NOMO-1 treated with dmso at 0.1 percent for 144 hours (cell line): Measurements from ENCODE around the gene BICD1.
"Not testable (repeated sequence)": the region's sequence is repeated elsewhere in the genome, so short reads cannot be mapped to it uniquely, and the experiment has no call there.

ENCODE experiments used
- DNase-seq: peaks from one replicate; lab custom pipeline; 2025; ENCODE audit not compliant: unreplicated experiment; lab: John Stamatoyannopoulos, UW

BICD1 gene

DNA sequence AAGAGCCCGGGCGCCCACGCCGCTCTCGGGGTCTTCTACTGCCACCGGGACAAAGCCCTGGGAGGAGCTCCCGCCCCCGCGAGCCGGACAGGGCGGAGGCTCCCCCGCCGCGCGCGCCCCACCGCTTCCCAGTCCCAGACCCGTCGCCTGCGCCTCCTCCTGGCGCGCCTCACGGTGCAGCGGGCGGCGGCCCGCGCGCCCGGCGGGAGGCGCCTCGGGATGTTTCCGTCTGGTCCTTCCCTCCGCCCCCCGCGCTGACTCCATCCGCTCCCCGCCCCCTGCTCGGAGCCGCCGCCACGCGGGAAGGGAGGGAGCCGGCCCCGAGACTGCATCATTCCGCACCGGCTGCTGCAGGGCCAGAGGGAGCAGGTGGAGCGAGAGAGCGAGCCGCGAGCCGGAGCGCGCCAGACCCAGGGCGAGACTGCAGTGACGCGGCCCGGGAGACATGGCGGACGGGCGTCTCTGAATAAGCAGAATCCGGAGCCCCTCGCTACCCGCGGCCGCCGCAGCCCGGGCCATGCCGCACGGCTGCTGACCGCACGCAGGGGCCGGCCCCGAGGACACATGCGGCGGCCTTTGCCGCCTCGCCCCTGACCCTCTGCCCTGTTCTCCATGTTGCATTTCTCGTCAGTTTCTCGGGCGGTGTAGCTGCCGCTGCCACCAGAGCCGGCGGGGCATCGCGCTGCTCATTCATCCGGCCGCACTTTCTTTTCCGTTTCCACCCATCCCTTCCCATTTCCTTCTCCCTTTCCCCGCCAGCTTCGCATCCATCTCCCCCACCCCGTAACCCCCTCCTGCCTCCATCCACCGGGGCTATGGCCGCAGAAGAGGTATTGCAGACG is at the start of gene BICD1:
BICD1 (plus strand) TSS at position 331 of the 842 bp plus-strand sequence; CDS start at position 816, 485 bp downstream.
- DNase-seq: peak; percentile 66

DNA sequence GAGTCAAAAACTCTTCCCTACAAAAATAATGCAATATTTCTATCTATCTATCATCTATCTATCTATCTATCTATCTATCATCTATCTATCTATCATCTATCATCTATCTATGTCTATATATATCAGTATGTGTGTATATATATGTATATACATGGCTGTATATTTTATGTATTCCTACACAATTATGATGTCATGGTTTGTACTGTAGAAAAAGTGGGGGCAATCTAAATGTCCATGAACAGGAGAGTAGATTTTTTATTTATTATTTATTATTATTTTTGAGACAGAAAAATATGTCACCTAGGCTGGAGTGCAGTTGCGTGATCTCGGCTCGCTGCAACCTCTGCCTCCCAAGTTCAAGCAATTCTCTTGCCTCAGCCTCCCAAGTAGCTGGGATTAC is 45.6 kb upstream of the BICD1 start:
- DNase-seq: no peak

DNA sequence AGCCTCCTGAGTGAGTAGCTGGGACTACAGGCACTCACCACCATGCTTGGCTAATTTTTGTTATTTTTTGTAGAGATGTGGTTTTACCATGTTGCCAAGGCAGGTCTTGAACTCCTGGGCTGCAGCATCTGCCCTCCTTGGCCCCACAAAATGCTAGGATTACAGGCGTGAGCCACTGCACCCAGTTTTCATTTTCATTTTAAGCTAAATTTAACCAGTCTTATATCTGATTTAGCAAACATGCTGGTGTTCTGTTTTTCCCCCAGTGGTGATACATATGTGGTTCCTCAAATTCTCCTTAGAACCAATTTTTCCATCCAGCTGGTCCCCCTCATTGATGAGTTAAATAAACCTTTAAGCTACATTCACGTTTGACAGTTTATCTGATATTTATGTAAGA is 43.8 kb upstream of the BICD1 start:
- no peak for DNase-seq

DNA sequence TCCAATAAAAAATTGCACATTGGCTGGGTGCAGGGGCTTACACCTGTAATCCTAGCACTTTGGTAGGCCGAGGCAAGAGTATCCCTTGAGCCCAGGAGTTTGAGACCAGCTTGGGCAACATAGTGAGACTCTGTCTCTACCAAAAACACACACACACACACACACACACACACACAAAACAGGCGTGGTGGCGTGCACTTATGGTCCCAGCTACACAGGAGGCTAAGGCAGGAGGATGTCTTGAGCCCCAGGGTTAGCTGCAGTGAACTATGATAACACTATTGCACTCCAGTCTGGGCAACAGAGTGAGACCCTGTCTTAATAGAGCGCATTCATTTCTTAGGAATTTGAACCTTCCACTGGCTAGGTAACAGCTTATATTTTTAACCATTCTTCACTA is 42.9 kb upstream of the BICD1 start:
- no peak for DNase-seq

DNA sequence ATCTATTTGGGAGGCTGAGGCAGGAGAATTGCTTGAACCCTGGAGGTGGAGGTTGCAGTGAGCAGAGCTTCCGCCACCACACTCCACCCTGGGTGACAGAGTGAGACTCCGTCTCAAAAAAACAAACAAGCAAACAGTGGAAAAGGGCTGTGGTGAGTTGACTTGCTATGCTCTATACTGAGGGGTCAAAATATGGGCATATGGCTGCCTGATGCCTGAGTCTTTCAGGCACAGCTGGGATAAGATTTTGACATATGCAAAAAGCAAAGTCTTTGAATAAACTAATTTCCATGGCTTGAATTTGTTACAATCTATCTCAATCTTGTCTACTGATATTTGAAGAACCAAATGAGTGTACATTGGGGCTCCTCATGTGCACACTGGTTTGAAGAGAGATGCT is 40.4 kb upstream of the BICD1 start:
- DNase-seq: no peak

DNA sequence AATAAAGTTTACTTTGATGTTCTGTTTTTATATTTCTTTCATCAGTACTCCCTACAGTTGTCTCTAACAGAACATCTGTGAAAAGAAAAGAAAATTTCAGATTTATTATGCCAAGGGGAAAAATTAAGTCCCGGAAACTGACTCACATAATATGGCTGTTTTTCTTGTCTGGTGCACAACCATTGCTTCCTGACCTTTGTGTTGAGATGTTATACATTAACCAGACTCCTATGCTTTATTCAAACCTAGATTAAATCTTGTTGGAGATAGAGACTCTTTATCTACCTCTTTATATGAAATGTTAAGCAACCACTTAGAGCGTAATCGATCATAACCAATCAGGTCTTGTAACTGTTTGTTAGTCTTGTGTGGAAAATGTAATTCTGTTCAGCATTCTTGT is 37.6 kb upstream of the BICD1 start:
- no peak for DNase-seq

DNA sequence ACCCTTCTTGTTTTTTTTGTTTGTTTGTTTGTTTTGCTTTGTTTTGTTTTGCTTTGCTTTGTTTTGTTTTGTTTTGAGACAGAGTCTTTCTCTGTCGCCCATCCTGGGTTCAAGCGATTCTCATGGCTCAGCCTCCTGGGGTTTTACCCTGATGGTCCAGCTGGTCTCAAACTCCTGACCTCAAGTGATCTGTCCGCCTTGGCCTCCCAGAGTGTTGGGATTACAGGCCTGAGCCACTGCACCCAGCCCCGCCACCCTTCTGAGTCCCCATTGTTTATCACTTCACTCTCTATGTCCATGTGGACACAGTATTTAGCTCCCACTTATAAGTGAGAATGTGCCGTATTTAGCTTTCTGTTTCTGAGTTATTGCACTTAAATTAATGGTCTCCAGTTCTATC is 36.9 kb upstream of the BICD1 start:
- no peak for DNase-seq

DNA sequence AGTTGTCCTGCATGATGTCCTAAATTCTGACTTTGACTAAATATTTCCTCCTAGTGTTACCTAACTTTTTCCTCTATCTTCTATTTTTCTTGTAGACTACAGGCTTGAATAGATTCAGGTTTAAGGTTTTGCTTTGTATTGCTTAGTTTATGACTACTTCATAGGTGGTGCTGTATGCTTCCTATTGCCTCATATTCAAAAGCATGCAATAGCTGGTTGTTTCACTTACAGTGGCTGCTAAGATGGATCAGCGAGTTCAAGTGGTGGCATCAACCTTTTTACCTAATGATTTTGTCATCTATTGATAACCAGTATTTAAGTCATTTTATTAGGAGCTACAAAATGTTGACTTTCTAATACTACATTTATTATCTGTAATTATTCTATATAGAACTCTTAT is 36.3 kb upstream of the BICD1 start:
- DNase-seq: no peak

DNA sequence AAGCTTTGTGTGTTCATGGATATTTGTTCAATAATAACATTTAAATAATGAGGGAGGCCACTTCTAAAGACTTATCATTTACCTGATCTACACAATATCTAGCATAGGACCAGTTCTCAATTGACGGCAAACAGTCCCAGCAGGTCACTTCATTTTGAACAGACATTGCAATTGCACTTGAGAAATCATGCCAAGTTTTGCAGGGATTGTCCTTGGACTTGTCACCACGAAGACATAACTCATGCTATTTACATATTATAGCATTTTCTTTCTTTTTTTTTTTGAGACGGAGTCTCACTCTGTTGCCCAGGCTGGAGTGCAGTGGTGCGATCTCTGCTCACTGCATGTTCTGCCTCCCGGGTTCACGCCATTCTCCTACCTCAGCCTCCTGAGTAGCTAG is 34.5 kb upstream of the BICD1 start:
- no peak for DNase-seq

DNA sequence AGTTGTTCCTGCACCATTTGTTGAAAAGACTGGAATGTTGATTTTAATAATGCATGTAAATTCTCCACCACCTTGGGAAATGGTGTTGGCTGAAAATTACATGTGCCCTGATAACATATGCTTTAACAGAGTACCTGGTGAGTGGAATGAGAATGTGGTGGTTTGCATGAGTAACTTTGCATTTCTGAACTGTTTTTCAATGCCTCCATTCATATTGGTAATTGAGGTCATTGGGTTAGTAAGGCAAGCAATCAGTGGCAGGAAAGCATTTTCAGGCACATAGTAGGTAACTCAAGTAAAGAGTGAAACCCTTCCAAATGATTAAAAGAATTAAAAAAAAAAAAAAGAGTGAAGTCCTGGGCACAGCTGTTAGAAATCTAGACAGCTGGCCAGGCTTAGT is 32.2 kb upstream of the BICD1 start:
- DNase-seq: no peak

DNA sequence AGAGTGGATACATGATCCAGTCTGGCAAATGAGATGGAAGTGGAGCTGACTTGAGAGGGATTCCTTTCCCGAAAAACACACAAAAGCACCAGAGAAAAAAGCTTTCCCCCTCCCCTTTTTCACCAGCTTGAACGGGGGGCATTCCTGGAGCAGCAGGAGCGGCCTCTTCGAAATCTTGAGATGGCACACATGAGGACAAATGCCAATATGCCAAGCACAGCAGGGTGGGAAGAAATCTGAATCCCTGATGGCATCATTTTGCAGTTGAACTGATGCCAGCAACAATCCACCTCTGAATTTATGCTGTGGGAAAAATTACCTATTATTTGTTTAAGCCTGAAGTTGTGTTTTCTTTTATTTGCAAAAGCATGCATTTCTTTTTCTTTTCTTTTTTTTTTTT is 29.7 kb upstream of the BICD1 start:
- no peak for DNase-seq

DNA sequence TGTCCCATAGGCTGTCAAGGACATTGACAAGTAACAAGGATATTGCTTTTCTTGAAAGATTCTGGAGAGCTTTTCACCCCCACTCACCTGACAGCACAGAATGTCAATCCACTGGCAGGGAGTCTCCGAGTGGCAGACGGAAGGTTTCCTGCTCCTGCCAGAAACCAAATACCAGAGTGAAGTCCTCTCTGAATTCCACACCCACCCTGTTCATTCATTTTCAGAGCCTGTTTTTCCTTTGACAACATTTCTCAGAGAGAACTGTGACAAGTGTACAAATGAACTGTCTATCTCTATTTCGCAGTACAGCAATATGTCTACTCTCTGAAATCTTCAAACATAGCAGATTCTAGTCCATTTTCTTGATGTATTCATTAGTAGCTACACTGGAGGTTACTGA is 26.2 kb upstream of the BICD1 start:
- no peak for DNase-seq

DNA sequence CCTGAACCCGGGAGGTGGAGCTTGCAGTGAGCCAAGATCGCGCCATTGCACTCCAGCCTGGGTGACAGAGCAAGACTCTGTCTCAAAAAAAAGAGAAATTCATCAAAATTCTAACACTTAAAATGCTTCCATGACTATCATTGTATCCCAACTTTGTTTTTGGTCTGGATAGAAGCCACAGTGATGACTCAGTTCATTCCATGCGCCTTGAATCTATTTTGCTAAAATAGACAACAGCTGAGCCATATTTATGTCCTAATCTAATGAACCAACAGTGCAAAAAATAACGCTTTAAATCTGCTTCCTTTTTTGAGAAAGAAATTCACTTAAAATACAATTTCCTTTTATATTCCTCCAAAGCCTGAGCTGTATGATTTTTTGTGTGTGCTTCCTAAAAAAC is 23.2 kb upstream of the BICD1 start:
- DNase-seq: no peak

DNA sequence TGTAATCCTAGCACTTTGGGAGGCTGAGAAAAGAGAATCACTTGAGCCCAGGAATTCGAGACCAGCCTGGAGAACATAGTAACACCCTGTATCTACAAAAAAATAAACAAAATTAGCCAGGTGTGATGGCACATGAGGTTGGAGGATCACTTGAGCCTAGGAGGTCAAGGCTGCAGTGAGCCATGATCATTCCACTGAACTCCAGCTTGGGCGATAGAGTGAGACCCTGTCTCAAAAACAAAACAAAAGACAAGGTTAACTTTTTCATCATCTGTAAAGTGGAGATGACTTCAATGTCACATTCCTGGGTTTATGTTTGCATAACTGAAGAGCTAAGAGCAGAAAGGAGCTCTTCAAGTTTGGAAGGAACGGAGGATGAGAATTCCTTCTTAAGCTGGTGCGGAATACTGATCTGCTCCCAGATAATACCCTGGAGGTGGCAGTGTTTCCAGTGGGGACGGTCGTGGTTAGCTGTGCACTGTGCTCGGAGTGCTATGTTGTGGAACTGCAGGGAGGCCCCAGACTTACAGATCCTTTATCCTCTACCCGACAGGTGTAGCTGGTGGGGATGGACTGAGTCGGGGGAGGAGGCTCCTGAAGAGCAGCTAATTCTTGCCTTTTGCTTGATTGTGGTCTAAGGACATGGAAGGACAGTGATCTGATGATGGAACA is 22.5 kb upstream of the BICD1 start:
- no peak for DNase-seq

DNA sequence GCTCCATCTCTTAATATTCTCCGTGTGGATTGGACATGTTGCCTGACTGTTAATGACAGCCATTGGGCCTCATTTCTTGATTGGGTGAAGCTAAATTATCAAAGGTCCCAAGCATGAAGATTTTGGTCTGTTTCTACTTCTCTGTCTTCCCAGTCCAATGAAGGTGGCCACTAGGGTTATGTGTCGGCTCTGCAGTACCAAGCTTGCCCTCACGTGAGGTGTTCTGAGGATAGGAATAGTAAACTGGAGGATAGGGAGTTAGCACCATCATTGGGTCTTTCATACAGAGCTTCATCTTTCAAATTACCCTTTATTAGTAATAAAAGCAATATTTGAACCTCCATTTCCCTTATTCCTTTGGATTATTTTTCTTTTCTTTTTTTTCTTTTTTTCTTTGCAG is 21.9 kb upstream of the BICD1 start:
- DNase-seq: no peak

DNA sequence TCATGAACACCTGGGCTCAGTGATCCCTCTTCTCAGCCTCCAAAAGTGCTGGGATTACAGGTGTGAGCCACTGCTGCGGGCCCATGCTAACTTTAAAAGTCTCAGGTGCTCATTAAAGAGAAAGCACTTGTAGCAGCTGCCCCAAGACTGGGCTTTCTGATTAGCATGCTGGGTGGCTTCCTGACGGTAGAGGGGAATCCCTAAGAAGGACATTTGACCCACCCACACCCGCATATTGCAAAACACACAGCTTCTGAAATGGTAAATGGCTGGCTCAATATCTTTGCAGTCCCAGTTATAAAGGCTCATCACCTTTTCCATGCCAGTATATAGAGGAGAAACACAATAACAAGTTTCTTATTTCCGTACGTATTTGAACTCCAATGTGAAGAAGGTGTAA is 19.3 kb upstream of the BICD1 start:
- no peak for DNase-seq

DNA sequence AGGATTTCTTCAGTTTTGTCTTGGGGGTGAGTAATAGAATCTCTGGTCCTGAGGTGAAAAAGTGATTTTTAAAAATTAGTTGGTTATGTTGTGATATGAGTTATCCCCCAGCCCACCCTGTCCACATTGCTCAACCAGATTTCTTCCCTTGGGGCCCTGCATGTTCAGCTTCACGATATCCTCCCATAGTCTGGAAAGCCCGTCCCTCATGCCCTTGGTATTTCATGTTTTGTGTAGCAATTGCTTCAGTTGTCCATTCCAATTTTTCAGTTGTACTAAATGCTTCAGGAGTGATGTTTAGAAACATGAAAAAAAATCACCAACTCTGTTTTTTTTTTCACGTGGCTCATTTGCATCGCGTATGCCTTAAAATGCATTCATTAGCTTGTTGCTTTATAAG is 17.5 kb upstream of the BICD1 start:
- no peak for DNase-seq

DNA sequence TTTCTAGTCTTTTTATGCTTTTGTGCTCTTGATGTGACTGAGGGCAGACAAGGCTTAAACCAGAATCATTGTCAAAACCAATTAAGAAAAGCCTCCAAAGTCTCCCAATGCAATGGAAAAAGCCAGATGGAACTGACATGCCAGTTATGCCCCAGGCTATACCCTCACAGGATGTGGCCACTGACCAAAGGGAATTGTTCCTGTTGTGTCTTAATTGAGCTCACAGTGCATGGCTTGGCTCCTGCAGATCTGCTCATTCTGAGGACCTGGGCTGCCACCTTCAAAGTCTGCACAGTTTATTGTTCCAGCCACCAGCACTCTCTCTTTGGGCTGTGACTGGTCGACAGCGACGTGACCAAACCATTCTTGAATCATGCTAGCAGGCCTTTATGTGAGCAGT is 17.1 kb upstream of the BICD1 start:
- no peak for DNase-seq

DNA sequence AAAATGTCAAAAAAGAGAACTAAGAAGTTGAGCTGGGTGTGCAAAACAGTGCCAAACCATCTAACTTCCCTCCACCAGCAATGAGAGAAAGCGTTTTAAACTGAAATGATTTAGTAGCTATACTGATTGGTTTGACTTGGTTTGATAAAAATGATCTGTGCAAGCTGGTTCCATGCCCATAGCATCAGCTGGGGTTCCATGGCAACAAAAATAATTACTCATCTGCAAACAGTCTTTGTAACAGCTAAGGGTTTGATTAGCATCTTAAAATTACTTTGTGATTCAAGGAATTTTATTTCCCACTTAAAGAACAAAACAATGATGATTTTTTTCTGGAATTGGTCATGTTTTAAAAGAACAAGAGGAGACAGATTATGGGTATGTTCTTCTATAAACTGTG is 15.0 kb upstream of the BICD1 start:
- DNase-seq: no peak

DNA sequence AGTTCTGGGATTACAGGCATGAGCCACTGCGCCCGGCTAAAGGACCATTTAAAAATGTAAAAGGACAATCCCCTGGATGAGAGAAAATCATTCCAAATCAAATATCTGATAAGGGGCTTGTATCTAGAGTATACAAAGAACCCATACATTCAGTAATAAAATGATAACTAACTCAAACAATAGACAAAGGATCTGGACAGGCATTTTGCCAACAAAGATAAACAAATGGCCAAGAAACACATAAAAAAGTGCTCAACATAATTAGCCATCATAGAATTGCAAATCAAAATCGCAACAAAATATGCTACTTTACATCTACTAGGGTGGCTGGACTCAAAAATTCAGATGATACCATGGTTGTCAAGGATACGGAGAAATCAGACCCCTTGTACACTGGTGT is 8.5 kb upstream of the BICD1 start:
- DNase-seq: no peak

DNA sequence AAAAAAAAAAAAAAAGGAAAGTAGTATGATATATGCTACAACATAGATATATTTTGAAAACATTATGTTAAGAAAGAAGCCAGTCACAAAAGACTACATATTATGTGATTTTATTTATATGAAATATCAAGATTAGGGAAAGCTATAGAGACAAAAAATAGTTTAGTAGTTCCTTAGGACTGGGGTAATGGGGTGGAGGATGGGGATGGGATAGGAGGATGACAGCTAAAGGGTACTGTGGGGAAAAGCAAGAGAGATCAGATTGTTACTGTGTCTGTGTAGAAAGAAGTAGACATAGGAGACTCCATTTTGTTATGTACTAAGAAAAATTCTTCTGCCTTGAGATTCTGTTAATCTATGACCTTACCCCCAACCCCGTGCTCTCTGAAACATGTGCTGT is 7.4 kb upstream of the BICD1 start:
- DNase-seq: not testable (repeated sequence)

DNA sequence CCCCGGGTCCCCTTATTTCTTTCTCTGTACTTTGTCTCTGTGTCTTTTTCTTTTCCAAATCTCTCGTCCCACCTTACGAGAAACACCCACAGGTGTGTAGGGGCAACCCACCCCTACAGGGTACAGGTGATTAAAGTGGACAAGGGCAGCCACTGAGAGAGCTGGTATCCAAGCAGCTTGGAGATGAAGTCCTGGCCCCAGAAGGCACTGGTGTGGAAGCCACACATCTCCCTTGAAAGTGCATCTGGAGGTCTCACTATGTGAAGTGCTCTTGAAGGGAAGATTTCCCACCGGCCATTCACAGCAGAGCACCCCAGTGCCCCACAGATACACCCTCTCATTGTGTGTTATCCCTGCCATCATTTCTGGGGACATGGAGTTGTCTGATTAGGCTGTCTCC is 6.3 kb upstream of the BICD1 start:
- no peak for DNase-seq

DNA sequence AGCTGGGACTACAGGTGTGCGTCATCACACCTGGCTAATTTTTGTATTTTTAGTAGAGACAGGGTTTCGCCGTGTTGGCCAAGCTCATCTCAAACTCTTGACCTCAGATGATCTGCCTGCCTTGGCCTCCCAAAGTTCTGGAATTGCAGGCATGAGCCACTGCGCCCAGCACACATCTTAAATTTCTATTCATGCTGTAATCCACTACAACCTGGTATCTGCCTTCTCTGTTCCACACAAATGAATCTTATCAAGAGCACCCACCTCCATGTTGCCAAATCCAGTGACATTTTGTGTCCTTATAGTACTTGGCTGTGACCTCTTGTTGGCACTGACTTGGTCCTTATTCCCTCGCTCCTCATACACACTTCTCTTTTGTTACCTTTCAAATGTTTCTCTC is 5.8 kb upstream of the BICD1 start:
- no peak for DNase-seq
